MM.1S (cell line): ENCODE results near the gene RHOB.

Source experiments
- DNase-seq: peaks from one replicate; pipeline ENCODE4 v3.0.0-alpha.2; 2015
- H2AFZ ChIP-seq: fragments of 300-600 bp; sonication (generic); 2 replicates; pipeline ENCODE4 v1.6.0; 2016; ENCODE audit warnings: antibody characterized with exemption, low read length
- H3F3A ChIP-seq: fragments of 300-600 bp; sonication (generic); 2 replicates; pipeline ENCODE4 v1.6.1; 2016; ENCODE audit warnings: mild to moderate bottlenecking, antibody characterized with exemption, low read length, moderate library complexity, mixed read lengths; ENCODE audit not compliant: insufficient read depth
- H3K27ac ChIP-seq: fragments of 300-600 bp; sonication (generic); 2 replicates; pipeline ENCODE4 v1.5.1; 2016; ENCODE audit warnings: mild to moderate bottlenecking, low read length
- H3K27me3 ChIP-seq: fragments of 300-600 bp; sonication (generic); replicated peaks from 2 replicates; pipeline ENCODE4 v1.6.0; 2016; ENCODE audit warnings: low read length; ENCODE audit not compliant: insufficient read depth
- H3K36me3 ChIP-seq: fragments of 300-600 bp; sonication (generic); replicated peaks from 2 replicates; pipeline ENCODE4 v1.6.1; 2016; ENCODE audit warnings: mild to moderate bottlenecking, low read length, mixed read lengths; ENCODE audit not compliant: insufficient read depth
- H3K4me1 ChIP-seq: fragments of 300-600 bp; sonication (generic); 2 replicates; pipeline ENCODE4 v1.6.1; 2016; ENCODE audit warnings: low read length, mixed read lengths
- H3K4me2 ChIP-seq: fragments of 300-600 bp; sonication (generic); 2 replicates; pipeline ENCODE4 v1.6.0; 2016; ENCODE audit warnings: low read depth, low read length
- H3K4me3 ChIP-seq: fragments of 300-600 bp; sonication (generic); 2 replicates; pipeline ENCODE4 v1.5.1; 2016; ENCODE audit warnings: low read length, mixed read lengths
- H3K79me2 ChIP-seq: fragments of 300-600 bp; sonication (generic); 2 replicates; pipeline ENCODE4 v1.6.1; 2016; ENCODE audit warnings: mixed run types, low read length, mixed read lengths
- H3K9ac ChIP-seq: fragments of 300-600 bp; sonication (generic); 2 replicates; pipeline ENCODE4 v1.6.1; 2016; ENCODE audit warnings: low read length, mixed read lengths
- H3K9me2 ChIP-seq: fragments of 300-600 bp; sonication (generic); replicated peaks from 2 replicates; pipeline ENCODE4 v1.6.1; 2016; ENCODE audit warnings: mild to moderate bottlenecking, low read length, mixed read lengths; ENCODE audit not compliant: insufficient read depth
- H3K9me3 ChIP-seq: fragments of 300-600 bp; sonication (generic); replicated peaks from 2 replicates; pipeline ENCODE4 v1.6.1; 2016; ENCODE audit warnings: mild to moderate bottlenecking, low read length, mixed read lengths; ENCODE audit not compliant: insufficient read depth
- H4K20me1 ChIP-seq: fragments of 300-600 bp; sonication (generic); 2 replicates; pipeline ENCODE4 v1.6.1; 2016; ENCODE audit warnings: mild to moderate bottlenecking, low read length, moderate library complexity, mixed read lengths; ENCODE audit not compliant: insufficient read depth
- CTCF ChIP-seq: fragments of 300-600 bp; sonication (generic); IDR thresholded peaks from 2 replicates; pipeline ENCODE4 v1.5.1; 2016; ENCODE audit warnings: antibody characterized with exemption, low read length, mixed read lengths
- EZH2 ChIP-seq: fragments of 300-600 bp; sonication (generic); optimal IDR thresholded peaks from 2 replicates; pipeline ENCODE3; 2017; ENCODE audit warnings: low read depth, mild to moderate bottlenecking, antibody characterized with exemption, low read length, mixed read lengths
- EZH2phosphoT487 ChIP-seq: fragments of 300-600 bp; sonication (generic); IDR thresholded peaks from 2 replicates; pipeline ENCODE4 v1.6.1; 2018; ENCODE audit warnings: antibody characterized with exemption, low read length

The RHOB gene

GRCh38 chr2:20494241-20494640 lies 47.4 kb downstream of the RHOB start:
- TF ChIP-seq EZH2 (no peak), CTCF (no peak), EZH2phosphoT487 (no peak)
- Histone ChIP-seq H3K9me3 (no peaks in the 10 kb centered on the region), H3K27ac (no peak overlapping the region), H3K79me2 (no peaks in the 10 kb centered on the region), H3K4me3 (no peak overlapping the region), H3K4me1 (0 out of 2 replicates have a peak, but pooled peaks cover 4% of the 10 kb centered on the region), H3K9me2 (no peaks in the 10 kb centered on the region), H3K27me3 (no peaks in the 10 kb centered on the region), H3F3A (no peaks in the 10 kb centered on the region), H3K4me2 (no peak overlapping the region), H3K36me3 (no peaks in the 10 kb centered on the region), H4K20me1 (no peaks in the 10 kb centered on the region), H2AFZ (no peak overlapping the region), H3K9ac (no peak overlapping the region)
- DNase-seq, result no peak

GRCh38 chr2:20496076-20496872 lies 49.4 kb downstream of the RHOB start:
- H3K79me2 ChIP-seq, result no peaks in the 10 kb centered on the region
- H2AFZ ChIP-seq, result no peak overlapping the region
- H3K4me2 ChIP-seq, result no peak overlapping the region
- no peaks in the 10 kb centered on the region for H3K27me3 ChIP-seq
- H3K9me3 ChIP-seq, result no peaks in the 10 kb centered on the region
- no peak overlapping the region for H3K27ac ChIP-seq
- no peak overlapping the region for H3K9ac ChIP-seq
- no peaks in the 10 kb centered on the region for H3K9me2 ChIP-seq
- no peaks in the 10 kb centered on the region for H3K36me3 ChIP-seq
- no peak overlapping the region for H3K4me3 ChIP-seq
- TF ChIP-seq CTCF, result no peak
- no peak for TF ChIP-seq EZH2phosphoT487
- no peak for TF ChIP-seq EZH2
- H3F3A ChIP-seq, result no peaks in the 10 kb centered on the region
- no peaks in the 10 kb centered on the region for H4K20me1 ChIP-seq
- DNase-seq, result no peak
- H3K4me1 ChIP-seq, result no peaks in the 10 kb centered on the region

GRCh38 chr2:20496942-20497341 lies 50.1 kb downstream of the RHOB start:
- Histone ChIP-seq H3K4me2 (no peak overlapping the region), H4K20me1 (no peaks in the 10 kb centered on the region), H3K4me1 (no peaks in the 10 kb centered on the region), H3K79me2 (no peaks in the 10 kb centered on the region), H3K9me2 (no peaks in the 10 kb centered on the region), H3K27me3 (no peaks in the 10 kb centered on the region), H3K9me3 (no peaks in the 10 kb centered on the region), H3F3A (no peaks in the 10 kb centered on the region), H3K9ac (no peak overlapping the region), H2AFZ (no peak overlapping the region), H3K4me3 (no peak overlapping the region), H3K27ac (no peak overlapping the region), H3K36me3 (no peaks in the 10 kb centered on the region)
- TF ChIP-seq EZH2phosphoT487 (no peak), EZH2 (no peak), CTCF (no peak)
- no peak for DNase-seq
